HG02588 (cell line): ENCODE data around the gene SERPINF2.
"Not testable (repeated sequence)": the region's sequence is repeated elsewhere in the genome, so short reads cannot be mapped to it uniquely, and the experiment has no call there.

ENCODE experiments used
- ATAC-seq: cut with Tn5 transposase; IDR thresholded peaks from one replicate; pipeline ENCODE4 v1.9.1; 2021; ENCODE audit warnings: mild to moderate bottlenecking, moderate library complexity; ENCODE audit not compliant: unreplicated experiment

Gene SERPINF2

GRCh38 chr17:1742371-1743087 lies at the start of gene SERPINF2:
TSS of gene SERPINF2 (plus strand) at chr17:1742871. CDS start at chr17:1744996, 2,125 bp downstream.
- ATAC-seq, result no peak

- ATAC-seq, result no peak
Measured at GRCh38 chr17:1693339-1693738, 49.3 kb upstream of the SERPINF2 start.

- no peak for ATAC-seq
Measured at GRCh38 chr17:1695365-1695764, 47.3 kb upstream of the SERPINF2 start.

GRCh38 chr17:1697681-1698080 lies 45.0 kb upstream of the SERPINF2 start:
- no peak for ATAC-seq

- not testable (repeated sequence) for ATAC-seq
Measured at GRCh38 chr17:1699891-1700290, 42.8 kb upstream of the SERPINF2 start.

GRCh38 chr17:1703063-1703462 lies 39.6 kb upstream of the SERPINF2 start:
- no peak for ATAC-seq

GRCh38 chr17:1705004-1705403 lies 37.7 kb upstream of the SERPINF2 start:
- ATAC-seq, result no peak

- no peak for ATAC-seq
Measured at GRCh38 chr17:1707107-1707506, 35.6 kb upstream of the SERPINF2 start.

- not testable (repeated sequence) for ATAC-seq
Measured at GRCh38 chr17:1708791-1709346, 33.8 kb upstream of the SERPINF2 start.

GRCh38 chr17:1709403-1709951 lies 33.2 kb upstream of the SERPINF2 start:
- no peak for ATAC-seq

GRCh38 chr17:1709971-1710806 lies 32.5 kb upstream of the SERPINF2 start, which contains the start of gene TLCD2:
TSS of gene TLCD2 (minus strand) at chr17:1710377. CDS start at chr17:1710242, 135 bp downstream.
- no peak for ATAC-seq

GRCh38 chr17:1710807-1711553 lies 31.7 kb upstream of the SERPINF2 start:
- ATAC-seq, result no peak

GRCh38 chr17:1711804-1712203 lies 30.9 kb upstream of the SERPINF2 start:
- ATAC-seq, result no peak

GRCh38 chr17:1712271-1712670 lies 30.4 kb upstream of the SERPINF2 start:
- ATAC-seq, result no peak

- ATAC-seq, result no peak
Measured at GRCh38 chr17:1713160-1713877, 29.4 kb upstream of the SERPINF2 start.

- no peak for ATAC-seq
Measured at GRCh38 chr17:1713878-1714426, 28.7 kb upstream of the SERPINF2 start.

GRCh38 chr17:1714427-1714979 lies 28.2 kb upstream of the SERPINF2 start:
- ATAC-seq, result no peak

GRCh38 chr17:1714980-1715802 lies 27.5 kb upstream of the SERPINF2 start:
- ATAC-seq, result no peak

GRCh38 chr17:1715803-1716075 lies 26.9 kb upstream of the SERPINF2 start:
- no peak for ATAC-seq
